ENCODE measurements around the gene DENND1A. TPM values are rescaled to one million over a fixed set of nuclear protein-coding genes. Genes with fewer than 3 reads are reported as not detected.

Gene DENND1A
- total RNA-seq, 1 experiment from 2014 or later: 42.5 TPM

DNA sequence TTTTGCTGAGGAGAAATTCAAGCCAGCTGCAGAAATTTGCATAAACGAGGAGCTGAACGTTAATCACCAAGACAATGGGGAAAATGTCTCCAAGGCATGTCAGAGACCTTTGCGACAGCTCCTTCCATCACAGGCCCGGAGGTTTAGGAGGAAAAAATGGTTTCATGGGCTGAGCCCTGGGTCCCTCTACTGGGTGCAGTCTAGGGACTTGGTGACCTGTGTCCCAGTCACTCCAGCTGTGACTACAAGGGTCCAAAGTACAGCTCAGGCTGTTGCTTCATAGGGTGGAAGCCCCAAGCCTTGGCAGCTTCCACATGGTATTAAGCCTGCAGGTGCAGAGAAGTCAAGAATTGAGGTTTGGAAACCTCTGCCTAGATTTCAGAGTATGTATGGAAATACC is 207.5 kb downstream of the DENND1A start:
- Mint-ChIP-seq H3K4me3 (ENCODE audit: unreplicated experiment) (no peak overlapping the region), H3K9me3 (ENCODE audit: unreplicated experiment) (peaks cover 13% of the 10 kb centered on the region), H3K4me1 (ENCODE audit: insufficient read depth, unreplicated experiment) (no peaks in the 10 kb centered on the region), H3K27me3 (ENCODE audit: insufficient read depth, unreplicated experiment) (no peaks in the 10 kb centered on the region), H3K36me3 (ENCODE audit: insufficient read depth, unreplicated experiment) (peaks cover 4% of the 10 kb centered on the region), H3K27ac (ENCODE audit: low read depth, unreplicated experiment) (no peak overlapping the region)
- ChIA-PET POLR2A (no interaction called here), CTCF (no interaction called here)
- BruUV-seq (replicated peaks): no TSS peak
- TF ChIP-seq, protein P1, sequence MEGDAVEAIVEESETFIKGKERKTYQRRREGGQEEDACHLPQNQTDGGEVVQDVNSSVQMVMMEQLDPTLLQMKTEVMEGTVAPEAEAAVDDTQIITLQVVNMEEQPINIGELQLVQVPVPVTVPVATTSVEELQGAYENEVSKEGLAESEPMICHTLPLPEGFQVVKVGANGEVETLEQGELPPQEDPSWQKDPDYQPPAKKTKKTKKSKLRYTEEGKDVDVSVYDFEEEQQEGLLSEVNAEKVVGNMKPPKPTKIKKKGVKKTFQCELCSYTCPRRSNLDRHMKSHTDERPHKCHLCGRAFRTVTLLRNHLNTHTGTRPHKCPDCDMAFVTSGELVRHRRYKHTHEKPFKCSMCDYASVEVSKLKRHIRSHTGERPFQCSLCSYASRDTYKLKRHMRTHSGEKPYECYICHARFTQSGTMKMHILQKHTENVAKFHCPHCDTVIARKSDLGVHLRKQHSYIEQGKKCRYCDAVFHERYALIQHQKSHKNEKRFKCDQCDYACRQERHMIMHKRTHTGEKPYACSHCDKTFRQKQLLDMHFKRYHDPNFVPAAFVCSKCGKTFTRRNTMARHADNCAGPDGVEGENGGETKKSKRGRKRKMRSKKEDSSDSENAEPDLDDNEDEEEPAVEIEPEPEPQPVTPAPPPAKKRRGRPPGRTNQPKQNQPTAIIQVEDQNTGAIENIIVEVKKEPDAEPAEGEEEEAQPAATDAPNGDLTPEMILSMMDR (IDR thresholded peaks at IDR 0.05; ENCODE audit: unreplicated experiment): no peak
- intact Hi-C loops (cut with micrococcal nuclease): no loop called here
- DNase-seq (ENCODE audit: unreplicated experiment): no peak

DNA sequence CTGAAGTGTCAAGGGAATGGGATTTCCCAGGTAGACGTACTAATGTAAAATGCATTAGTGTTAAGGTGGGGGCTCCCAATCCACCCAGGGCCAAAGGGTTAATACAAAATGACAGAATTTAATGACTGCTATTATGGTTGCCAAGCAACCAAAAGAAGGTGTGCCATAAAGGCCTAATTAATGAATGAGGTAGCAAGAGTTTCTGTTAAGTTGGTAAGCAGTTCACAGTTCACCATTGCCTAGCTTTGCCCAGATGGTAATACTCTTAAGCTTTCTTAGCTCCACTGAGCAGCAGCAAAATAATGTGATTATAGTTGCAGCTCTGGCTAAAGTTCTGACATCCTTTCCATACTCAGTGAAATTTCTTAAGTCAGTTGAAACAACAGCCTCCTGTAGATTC is 211.7 kb downstream of the DENND1A start:
- Mint-ChIP-seq H3K36me3 (ENCODE audit: insufficient read depth, unreplicated experiment) (peaks cover 4% of the 10 kb centered on the region), H3K4me3 (ENCODE audit: unreplicated experiment) (no peak overlapping the region), H3K4me1 (ENCODE audit: insufficient read depth, unreplicated experiment) (no peaks in the 10 kb centered on the region), H3K27ac (ENCODE audit: low read depth, unreplicated experiment) (no peak overlapping the region), H3K9me3 (ENCODE audit: unreplicated experiment) (peaks cover 13% of the 10 kb centered on the region), H3K27me3 (ENCODE audit: insufficient read depth, unreplicated experiment) (no peaks in the 10 kb centered on the region)
- intact Hi-C loops (cut with micrococcal nuclease): no loop called here
- BruUV-seq (replicated peaks): no TSS peak
- ChIA-PET CTCF (no interaction called here), POLR2A (interaction anchor here (0.6 kb wide), 1 partner anchor 87 kb away, joined by 3 read pairs; no protein-coding TSS in a partner anchor)
- TF ChIP-seq, protein P1 (IDR thresholded peaks at IDR 0.05; ENCODE audit: unreplicated experiment): no peak
- no peak for DNase-seq (ENCODE audit: unreplicated experiment)

GRCh38 chr9:123717581-123718175 is 212.2 kb downstream of the DENND1A start:
- no peaks in the 10 kb centered on the region for H3K27me3 Mint-ChIP-seq (ENCODE audit: insufficient read depth, unreplicated experiment)
- no peaks in the 10 kb centered on the region for H3K4me1 Mint-ChIP-seq (ENCODE audit: insufficient read depth, unreplicated experiment)
- no TSS peak for BruUV-seq (replicated peaks)
- intact Hi-C loops (cut with micrococcal nuclease): no loop called here
- H3K36me3 Mint-ChIP-seq (ENCODE audit: insufficient read depth, unreplicated experiment): peaks cover 4% of the 10 kb centered on the region
- DNase-seq (ENCODE audit: unreplicated experiment): no peak
- POLR2A ChIA-PET: no interaction called here
- no peak overlapping the region for H3K27ac Mint-ChIP-seq (ENCODE audit: low read depth, unreplicated experiment)
- TF ChIP-seq, protein P1 (IDR thresholded peaks at IDR 0.05; ENCODE audit: unreplicated experiment): no peak
- H3K9me3 Mint-ChIP-seq (ENCODE audit: unreplicated experiment): peaks cover 13% of the 10 kb centered on the region
- CTCF ChIA-PET: interaction anchor here (0.6 kb wide), 1 partner anchor 24 kb away, joined by 3 read pairs; no protein-coding TSS in a partner anchor
- no peak overlapping the region for H3K4me3 Mint-ChIP-seq (ENCODE audit: unreplicated experiment)

DNA sequence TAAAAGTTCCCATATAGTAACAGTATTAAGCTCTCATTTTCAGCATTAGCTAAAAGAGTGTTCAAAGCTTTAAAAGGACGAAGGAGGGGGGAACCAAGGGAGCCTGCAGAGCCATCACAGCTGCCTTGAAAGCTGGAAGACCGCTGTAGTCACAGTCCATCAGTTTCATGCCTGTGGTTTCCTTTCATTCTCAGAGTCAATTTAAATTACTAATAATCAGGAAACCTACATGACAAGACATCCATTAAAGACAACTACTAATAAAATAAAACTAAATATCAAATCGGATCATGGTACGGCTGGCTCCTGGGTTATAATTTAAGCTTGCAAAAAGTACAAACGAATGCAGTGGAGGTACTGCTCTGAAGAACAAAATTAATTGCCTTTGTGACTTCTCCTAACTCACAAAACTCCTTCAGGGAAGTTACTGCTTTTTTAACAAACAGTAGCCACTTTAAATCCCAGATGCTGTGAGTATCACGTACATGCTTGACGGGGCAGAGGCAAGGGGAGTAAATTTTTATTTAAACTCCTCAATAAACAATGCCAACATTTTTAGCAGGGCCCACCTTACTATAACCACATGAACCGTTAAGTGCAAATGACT is 213.5 kb downstream of the DENND1A start:
- ChIA-PET POLR2A (no interaction called here), CTCF (interaction anchor here (0.6 kb wide), 1 partner anchor 431 kb away, joined by 3 read pairs; no protein-coding TSS in a partner anchor)
- Mint-ChIP-seq H3K4me3 (ENCODE audit: unreplicated experiment) (no peak overlapping the region), H3K27me3 (ENCODE audit: insufficient read depth, unreplicated experiment) (no peaks in the 10 kb centered on the region), H3K4me1 (ENCODE audit: insufficient read depth, unreplicated experiment) (no peaks in the 10 kb centered on the region), H3K9me3 (ENCODE audit: unreplicated experiment) (peaks cover 6% of the 10 kb centered on the region), H3K27ac (ENCODE audit: low read depth, unreplicated experiment) (no peak overlapping the region), H3K36me3 (ENCODE audit: insufficient read depth, unreplicated experiment) (no peaks in the 10 kb centered on the region)
- BruUV-seq (replicated peaks): no TSS peak
- TF ChIP-seq, protein P1 (IDR thresholded peaks at IDR 0.05; ENCODE audit: unreplicated experiment): no peak
- no peak for DNase-seq (ENCODE audit: unreplicated experiment)
- intact Hi-C loops (cut with micrococcal nuclease): no loop called here
